ENCODE measurements around the gene PRR12. TPM values are rescaled to one million over a fixed set of nuclear protein-coding genes. Genes with fewer than 3 reads are reported as not detected.
A peak's percentile ranks its signal among the peaks of the same experiment; 100 is the strongest.

The PRR12 gene
- total RNA-seq, 1 experiment from 2014 or later = 22.9 TPM

GRCh38 chr19:49664171-49665035, 73.4 kb downstream of the PRR12 start:
- in situ Hi-C loops (cut with HindIII; ENCODE audit: low pct_unique_long_range_greater_than_20kb, low sequenced_read_pairs) = no loop called here
- peaks cover 2% of the 10 kb centered on the region; the same call in 1 of the 2 replicates for H3K4me1 ChIP-seq (ENCODE audit: control insufficient read depth, insufficient read depth, low read length)
- ATAC-seq (peak; percentile 77), DNase-seq (ENCODE audit: low read depth, low spot score) (no peak)
- BruUV-seq (replicated peaks) = TSS peak; percentile 88
- H3K9me3 ChIP-seq (ENCODE audit: control insufficient read depth, insufficient read depth, low read depth, low read length) = no peaks in the 10 kb centered on the region
- POLR2A ChIA-PET = interaction anchor here (0.6 to 0.8 kb wide), 3 partner anchors 12 to 189 kb away, joined by 3 to 5 read pairs (median 4); partner anchors contain the start of genes PRMT1 and RRAS
- intact Hi-C loops (cut with micrococcal nuclease; ENCODE audit: unreplicated experiment) = no loop called here
- CTCF ChIA-PET = interaction anchor here (0.8 kb wide), 1 partner anchor 8 kb away, joined by 6 read pairs; no protein-coding TSS in a partner anchor
- H3K4me3 ChIP-seq (ENCODE audit: low read depth in 2 of 2, low read length in 2 of 2) = peak overlapping the region; percentile 71 to 95
- H3K27me3 ChIP-seq (ENCODE audit: control insufficient read depth, insufficient read depth, low read length) = no peaks in the 10 kb centered on the region
- H3K27ac ChIP-seq (ENCODE audit: low read length) = peak overlapping the region; percentile 90
- peak; percentile 81 for TF ChIP-seq POLR2AphosphoS5 (IDR thresholded peaks at IDR 0.05; ENCODE audit: low read depth, low read length)
- TF ChIP-seq, protein P1, sequence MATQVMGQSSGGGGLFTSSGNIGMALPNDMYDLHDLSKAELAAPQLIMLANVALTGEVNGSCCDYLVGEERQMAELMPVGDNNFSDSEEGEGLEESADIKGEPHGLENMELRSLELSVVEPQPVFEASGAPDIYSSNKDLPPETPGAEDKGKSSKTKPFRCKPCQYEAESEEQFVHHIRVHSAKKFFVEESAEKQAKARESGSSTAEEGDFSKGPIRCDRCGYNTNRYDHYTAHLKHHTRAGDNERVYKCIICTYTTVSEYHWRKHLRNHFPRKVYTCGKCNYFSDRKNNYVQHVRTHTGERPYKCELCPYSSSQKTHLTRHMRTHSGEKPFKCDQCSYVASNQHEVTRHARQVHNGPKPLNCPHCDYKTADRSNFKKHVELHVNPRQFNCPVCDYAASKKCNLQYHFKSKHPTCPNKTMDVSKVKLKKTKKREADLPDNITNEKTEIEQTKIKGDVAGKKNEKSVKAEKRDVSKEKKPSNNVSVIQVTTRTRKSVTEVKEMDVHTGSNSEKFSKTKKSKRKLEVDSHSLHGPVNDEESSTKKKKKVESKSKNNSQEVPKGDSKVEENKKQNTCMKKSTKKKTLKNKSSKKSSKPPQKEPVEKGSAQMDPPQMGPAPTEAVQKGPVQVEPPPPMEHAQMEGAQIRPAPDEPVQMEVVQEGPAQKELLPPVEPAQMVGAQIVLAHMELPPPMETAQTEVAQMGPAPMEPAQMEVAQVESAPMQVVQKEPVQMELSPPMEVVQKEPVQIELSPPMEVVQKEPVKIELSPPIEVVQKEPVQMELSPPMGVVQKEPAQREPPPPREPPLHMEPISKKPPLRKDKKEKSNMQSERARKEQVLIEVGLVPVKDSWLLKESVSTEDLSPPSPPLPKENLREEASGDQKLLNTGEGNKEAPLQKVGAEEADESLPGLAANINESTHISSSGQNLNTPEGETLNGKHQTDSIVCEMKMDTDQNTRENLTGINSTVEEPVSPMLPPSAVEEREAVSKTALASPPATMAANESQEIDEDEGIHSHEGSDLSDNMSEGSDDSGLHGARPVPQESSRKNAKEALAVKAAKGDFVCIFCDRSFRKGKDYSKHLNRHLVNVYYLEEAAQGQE (IDR thresholded peaks at IDR 0.05; ENCODE audit: insufficient read depth in 1 of 2, low read depth in 2 of 2, low read length in 1 of 2) = no peak
- TF ChIP-seq SIN3A (IDR thresholded peaks at IDR 0.05; ENCODE audit: borderline replicate concordance, insufficient read depth, low read depth, low read length) = 0 out of 2 replicates have a peak, but pooled peaks have one; percentile 54
- no peak for TF ChIP-seq TCF7L2 (IDR thresholded peaks at IDR 0.05; ENCODE audit: low read depth, low read length)
- no peak for TF ChIP-seq CTCF (IDR thresholded peaks at IDR 0.05)
- H3K36me3 ChIP-seq (ENCODE audit: control insufficient read depth, insufficient read depth, low read length) = peaks cover 10% of the 10 kb centered on the region; the same call in 1 of the 2 replicates

- ChIA-PET CTCF (no interaction called here), POLR2A (interaction anchor here (0.8 kb wide), 1 partner anchor 12 kb away, joined by 5 read pairs; the partner anchor contains the start of gene PRMT1)
- in situ Hi-C loops (cut with HindIII; ENCODE audit: low pct_unique_long_range_greater_than_20kb, low sequenced_read_pairs) = no loop called here
- no peaks in the 10 kb centered on the region for H3K27me3 ChIP-seq (ENCODE audit: control insufficient read depth, insufficient read depth, low read length)
- H3K9me3 ChIP-seq (ENCODE audit: control insufficient read depth, insufficient read depth, low read depth, low read length) = no peaks in the 10 kb centered on the region
- DNase-seq (ENCODE audit: low read depth, low spot score) (no peak), ATAC-seq (no peak)
- BruUV-seq (replicated peaks) = no TSS peak
- TF ChIP-seq SIN3A (IDR thresholded peaks at IDR 0.05; ENCODE audit: borderline replicate concordance, insufficient read depth, low read depth, low read length) (no peak), TCF7L2 (IDR thresholded peaks at IDR 0.05; ENCODE audit: low read depth, low read length) (no peak), CTCF (IDR thresholded peaks at IDR 0.05) (no peak), POLR2AphosphoS5 (IDR thresholded peaks at IDR 0.05; ENCODE audit: low read depth, low read length) (no peak; the same call in 1 of the 2 replicates)
- TF ChIP-seq, protein P1 (IDR thresholded peaks at IDR 0.05; ENCODE audit: insufficient read depth in 1 of 2, low read depth in 2 of 2, low read length in 1 of 2) = no peak
- H3K4me1 ChIP-seq (ENCODE audit: control insufficient read depth, insufficient read depth, low read length) = peaks cover 2% of the 10 kb centered on the region; the same call in 1 of the 2 replicates
- intact Hi-C loops (cut with micrococcal nuclease; ENCODE audit: unreplicated experiment) = no loop called here
- peak overlapping the region; percentile 71 to 95 for H3K4me3 ChIP-seq (ENCODE audit: low read depth in 2 of 2, low read length in 2 of 2)
- peaks cover 10% of the 10 kb centered on the region; the same call in 1 of the 2 replicates for H3K36me3 ChIP-seq (ENCODE audit: control insufficient read depth, insufficient read depth, low read length)
- H3K27ac ChIP-seq (ENCODE audit: low read length) = peak overlapping the region; percentile 90
These were observed 74.0 kb downstream of the PRR12 start for GRCh38 chr19:49665036-49665350.
